GM18520 (cell line): ENCODE data around the gene BCL7B.
"Not testable (repeated sequence)": the region's sequence is repeated elsewhere in the genome, so short reads cannot be mapped to it uniquely, and the experiment has no call there.

Source experiments
- ATAC-seq: cut with Tn5 transposase; IDR thresholded peaks from one replicate; pipeline ENCODE4 v1.9.1; 2021; ENCODE audit not compliant: unreplicated experiment

The BCL7B gene

GRCh38 chr7:73537051-73537450 is 20.4 kb downstream of the BCL7B start:
- no peak for ATAC-seq

GRCh38 chr7:73536479-73536878 is 21.0 kb downstream of the BCL7B start:
- ATAC-seq: no peak

- ATAC-seq: not testable (repeated sequence)
Observed at GRCh38 chr7:73535918-73536317, 21.6 kb downstream of the BCL7B start.

- no peak for ATAC-seq
Observed at GRCh38 chr7:73533742-73534141, 23.7 kb downstream of the BCL7B start.

GRCh38 chr7:73532224-73532623 is 25.3 kb downstream of the BCL7B start:
- ATAC-seq: no peak

- no peak for ATAC-seq
Observed at GRCh38 chr7:73530800-73531199, 26.7 kb downstream of the BCL7B start.

GRCh38 chr7:73526896-73527821 is 30.3 kb downstream of the BCL7B start:
- ATAC-seq: no peak

- ATAC-seq: not testable (repeated sequence)
Observed at GRCh38 chr7:73526158-73526494, 31.4 kb downstream of the BCL7B start.

GRCh38 chr7:73522105-73522872 is 35.2 kb downstream of the BCL7B start, which contains the start of gene BAZ1B:
Gene BAZ1B, minus strand, starts transcription at chr7:73522293. Its CDS starts 360 bp downstream, at chr7:73521933.
- peak; percentile 82 for ATAC-seq

GRCh38 chr7:73521636-73522104 is 35.8 kb downstream of the BCL7B start:
- ATAC-seq: peak; percentile 22

GRCh38 chr7:73520673-73521635 is 36.5 kb downstream of the BCL7B start:
- ATAC-seq: no peak

- no peak for ATAC-seq
Observed at GRCh38 chr7:73519867-73520672, 37.4 kb downstream of the BCL7B start.

GRCh38 chr7:73518470-73518869 is 39.0 kb downstream of the BCL7B start:
- no peak for ATAC-seq

GRCh38 chr7:73517241-73517995 is 40.1 kb downstream of the BCL7B start:
- no peak for ATAC-seq

GRCh38 chr7:73515178-73515577 is 42.3 kb downstream of the BCL7B start:
- no peak for ATAC-seq

- ATAC-seq: no peak
Observed at GRCh38 chr7:73512018-73512780, 45.3 kb downstream of the BCL7B start.

GRCh38 chr7:73509463-73509862 is 48.0 kb downstream of the BCL7B start:
- ATAC-seq: no peak

- ATAC-seq: no peak
Observed at GRCh38 chr7:73507556-73507955, 49.9 kb downstream of the BCL7B start.
